GM18858 (cell line): ENCODE results near the gene IFRD1.
"Not testable (repeated sequence)": the region's sequence is repeated elsewhere in the genome, so short reads cannot be mapped to it uniquely, and the experiment has no call there.

Experiments
- ATAC-seq: cut with Tn5 transposase; IDR thresholded peaks from one replicate; pipeline ENCODE4 v1.9.1; 2021; ENCODE audit not compliant: unreplicated experiment

The IFRD1 gene

DNA sequence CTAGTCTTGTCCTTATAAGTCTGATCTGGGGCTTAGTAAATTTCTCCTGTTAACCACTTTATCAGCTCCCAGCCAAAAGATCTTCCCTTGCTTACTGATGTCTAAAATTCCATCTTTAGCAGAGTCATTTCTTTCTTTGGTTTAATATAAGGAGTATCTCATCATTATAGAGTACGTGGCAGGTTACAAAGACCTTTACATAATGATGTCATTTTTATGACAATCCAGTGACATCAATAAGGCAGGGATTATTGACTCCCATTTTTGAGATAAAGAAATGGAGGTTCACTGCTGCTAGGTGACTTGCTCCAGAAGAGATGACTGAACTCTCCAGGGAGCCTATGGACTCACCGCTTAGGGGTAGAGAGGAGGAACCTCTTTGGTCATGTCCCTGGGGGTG, 8.1 kb upstream of the IFRD1 start:
- ATAC-seq = no peak

DNA sequence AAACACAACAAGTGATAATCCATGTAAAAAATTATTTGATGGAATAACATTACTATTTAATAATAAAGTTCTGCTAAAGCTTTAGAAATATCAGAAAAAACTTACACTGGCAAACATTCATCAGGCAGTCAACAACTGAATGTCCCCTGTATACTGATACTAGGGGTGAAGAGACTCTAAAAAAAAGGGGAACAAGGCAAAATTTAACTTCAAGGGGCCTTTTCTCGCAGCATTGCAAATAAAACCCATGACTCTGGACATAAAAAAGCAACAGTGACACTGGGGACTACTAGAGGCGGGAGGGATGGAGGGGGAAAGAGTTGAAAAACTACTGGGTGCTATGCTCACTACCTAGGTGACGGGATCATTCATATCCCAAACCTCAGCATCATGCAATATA, 5.8 kb upstream of the IFRD1 start:
- no peak for ATAC-seq

DNA sequence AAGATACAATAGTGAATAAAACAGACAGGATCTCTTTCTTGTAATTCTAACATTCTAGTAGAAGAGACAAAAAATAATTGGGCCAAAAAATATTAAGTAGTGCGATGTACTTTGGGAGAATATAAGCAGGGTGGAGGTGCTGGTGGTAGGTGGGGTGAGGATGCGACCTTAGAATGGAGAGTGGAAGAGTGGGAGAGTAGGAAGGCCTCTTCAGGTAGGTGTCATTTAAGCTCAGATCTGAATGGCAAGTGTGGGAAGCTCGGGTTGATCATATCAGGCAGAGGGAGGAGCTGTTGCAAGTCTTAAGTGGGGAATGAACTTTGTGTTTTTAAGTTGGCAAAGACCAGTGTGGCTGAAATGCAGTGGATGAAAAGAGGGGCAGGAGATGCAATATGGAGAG, 3.8 kb upstream of the IFRD1 start:
- ATAC-seq = no peak

DNA sequence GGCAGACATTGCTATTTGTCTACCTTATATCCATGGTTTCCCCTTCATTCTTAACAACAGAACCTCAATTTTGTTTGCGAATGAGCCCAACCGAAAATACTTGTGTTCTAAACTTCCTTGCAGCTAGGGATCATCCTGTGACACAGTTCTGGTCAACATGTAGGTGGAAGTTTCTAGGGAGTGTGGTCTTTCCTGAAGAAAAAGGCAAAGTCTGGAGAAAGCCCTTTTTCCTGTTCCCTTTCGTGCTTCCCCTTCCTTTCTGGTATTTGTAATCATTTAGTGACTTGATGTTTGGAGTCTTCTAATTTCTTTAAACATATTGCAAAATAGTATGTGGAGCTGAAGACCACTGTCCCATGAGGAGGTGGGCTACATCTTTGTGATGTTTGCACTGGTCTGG, 2.9 kb upstream of the IFRD1 start:
- ATAC-seq = no peak

DNA sequence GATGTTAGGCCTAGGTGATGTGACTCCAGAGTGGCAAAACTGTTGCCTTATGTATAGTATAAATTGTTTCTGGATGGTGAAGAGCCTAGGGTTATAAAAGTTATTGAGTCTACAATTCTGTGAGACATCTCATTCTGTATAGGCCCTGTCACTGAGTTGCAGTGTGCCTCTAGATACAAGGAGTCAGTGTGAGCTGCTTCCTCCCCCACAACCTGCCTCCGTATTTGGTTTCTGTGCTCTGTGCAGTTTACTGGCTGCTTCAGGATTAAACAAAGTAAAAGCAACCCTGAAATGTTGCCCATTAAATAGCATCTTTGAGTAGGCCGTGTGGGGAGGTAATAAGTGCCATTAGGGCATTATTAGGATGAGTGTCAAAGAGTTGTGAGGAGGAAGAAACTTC, 1.9 kb upstream of the IFRD1 start:
- ATAC-seq = no peak

DNA sequence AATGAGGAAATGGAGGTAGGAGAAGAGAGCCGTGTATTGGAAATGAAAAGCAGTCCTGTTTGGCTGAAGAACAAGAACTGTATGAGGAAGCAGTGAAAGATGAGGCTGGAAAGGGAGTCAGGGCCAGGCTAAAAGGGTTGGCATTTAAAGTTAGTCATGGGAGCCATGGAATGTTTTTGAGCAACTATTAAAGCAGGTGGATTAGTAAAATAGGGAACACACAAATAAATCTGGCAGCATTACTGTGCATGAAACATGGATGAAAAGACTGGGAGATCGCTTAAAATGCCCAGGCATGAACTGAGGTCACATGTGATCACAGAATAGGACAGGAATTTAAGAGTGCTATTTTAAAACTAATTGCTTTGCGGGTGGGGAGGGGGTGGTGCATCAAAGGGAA, 1.4 kb upstream of the IFRD1 start:
- no peak for ATAC-seq

DNA sequence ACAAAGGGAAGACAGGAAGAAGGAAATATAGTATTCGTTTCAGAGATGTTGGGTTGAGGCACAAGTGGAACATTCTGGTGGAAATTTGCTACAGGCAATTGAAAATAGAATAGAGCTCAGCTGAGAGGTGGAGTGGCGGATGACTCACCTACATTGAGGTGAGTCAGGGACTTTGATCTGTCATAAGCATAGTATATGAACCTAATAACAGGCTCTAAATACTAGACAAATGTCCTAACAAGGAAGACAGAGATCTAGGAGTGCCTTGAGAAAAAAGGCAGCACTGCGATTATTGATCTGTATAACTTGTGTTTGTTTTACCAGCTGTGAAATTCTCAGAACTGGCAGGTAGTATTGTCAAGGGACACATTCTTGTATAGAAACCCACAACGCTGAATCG, 907 bp upstream of the IFRD1 start:
- no peak for ATAC-seq

DNA sequence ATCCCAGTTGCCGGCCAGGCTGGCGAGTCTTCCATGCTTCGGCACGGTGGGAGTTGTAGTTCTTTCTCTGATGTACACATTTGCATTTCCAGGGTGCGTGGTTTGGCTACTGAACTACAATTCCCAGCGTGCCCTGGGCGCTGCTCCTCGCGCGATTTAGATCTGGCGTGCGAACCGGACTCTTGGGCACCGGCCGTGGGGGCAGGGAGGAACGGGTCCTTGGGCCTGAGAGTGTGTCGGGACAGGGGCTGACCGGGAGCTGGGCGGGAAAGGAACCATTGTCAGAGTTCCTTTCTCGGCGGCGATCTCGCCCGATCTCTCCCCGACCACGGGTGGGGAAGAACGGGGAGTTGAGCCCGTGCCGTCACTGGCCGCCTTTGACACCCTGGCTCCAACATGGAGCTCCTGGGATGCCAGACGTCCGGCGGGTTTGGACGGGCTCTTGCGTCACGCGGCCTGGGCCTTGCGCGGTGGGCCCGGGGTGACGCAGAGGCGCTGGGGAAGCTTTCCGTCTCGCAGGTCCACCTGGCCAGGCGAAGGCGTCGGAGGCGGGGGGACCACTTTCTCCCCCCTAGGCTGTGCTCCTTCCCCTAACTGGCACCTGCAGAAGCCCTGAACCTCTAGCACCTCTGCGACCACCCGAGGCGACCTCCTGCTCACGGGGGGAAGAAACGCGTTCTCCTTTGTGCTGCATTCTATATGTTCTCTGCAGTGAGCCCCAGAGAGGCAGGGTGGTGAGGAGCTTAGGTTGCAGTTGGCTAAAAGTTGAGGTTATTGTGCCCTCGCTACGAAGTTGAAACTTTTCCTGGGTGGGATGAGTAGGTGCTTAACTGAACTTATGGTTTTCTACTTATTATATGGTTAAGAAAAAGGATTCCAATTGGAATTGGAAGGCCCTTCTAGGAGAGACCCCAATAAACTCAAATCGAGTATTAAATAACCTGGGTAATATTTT, 824 bp downstream of the IFRD1 start:
- ATAC-seq = peak; percentile 82

DNA sequence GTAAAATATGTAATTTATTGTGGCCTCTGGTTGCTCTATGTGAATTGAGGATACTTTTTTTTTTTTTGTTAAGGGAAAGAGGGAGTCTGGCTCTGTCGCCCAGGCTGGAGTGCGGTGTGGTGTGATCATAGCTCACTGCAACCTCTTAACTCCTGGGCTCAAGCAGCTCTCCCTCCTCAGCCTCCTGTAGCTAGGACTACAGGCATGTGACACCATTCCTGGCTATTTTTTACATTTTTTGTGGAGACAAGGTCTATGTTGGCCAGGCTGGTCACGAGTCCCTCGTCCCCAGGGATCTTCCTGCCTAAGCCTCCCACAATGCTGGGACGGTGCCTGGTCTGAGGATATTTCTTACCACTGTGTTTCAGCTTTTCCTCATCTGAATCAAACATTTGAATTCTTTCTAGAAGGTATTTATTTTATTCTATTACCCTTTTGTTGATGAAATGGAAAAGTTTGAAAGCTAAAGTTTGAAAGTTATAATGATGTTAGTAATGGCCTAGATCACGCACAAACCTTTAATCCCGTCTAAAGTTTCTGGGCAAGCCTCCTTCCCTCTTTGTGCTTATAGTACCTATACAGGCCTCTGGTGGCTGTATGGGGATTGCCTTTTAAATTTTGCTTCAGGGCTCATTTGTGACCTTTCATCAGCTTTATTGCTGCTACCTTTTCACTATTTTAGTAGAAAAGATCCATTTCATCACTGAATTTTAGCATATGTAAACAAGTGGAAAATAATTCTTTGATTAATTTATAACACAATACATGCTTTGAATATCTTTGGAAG, 2.0 kb downstream of the IFRD1 start:
- no peak for ATAC-seq

DNA sequence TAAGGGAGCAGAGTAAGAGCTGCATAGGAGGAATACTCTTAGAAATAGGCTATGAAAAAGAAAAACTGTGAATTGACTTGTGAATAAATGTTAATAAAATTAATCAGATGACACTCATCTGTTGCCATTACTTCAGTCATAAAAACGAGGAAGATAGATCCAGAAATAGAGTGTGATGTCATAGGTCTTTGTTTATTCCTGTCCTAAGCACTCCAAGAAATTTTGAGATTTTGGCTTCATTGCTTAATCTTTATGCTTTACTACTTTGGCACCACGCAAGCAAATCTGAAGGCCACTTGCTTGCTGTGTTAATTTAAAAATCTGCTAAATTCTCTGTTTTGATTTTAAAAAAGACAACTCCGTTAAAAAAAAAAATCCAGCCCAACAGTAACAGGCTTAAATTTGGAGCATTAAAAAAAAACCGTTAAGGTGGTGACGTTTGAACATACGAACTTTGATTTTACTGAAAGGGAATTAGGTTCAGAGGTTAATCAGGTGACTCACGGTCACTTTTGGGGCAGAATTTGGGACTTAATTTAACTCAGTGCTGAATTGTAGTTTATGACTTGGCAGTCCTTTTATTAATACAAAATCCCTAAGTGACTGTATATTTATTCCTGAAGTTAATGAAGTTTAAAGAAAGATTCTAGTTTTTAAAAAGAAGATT, 3.4 kb downstream of the IFRD1 start:
- ATAC-seq = no peak

DNA sequence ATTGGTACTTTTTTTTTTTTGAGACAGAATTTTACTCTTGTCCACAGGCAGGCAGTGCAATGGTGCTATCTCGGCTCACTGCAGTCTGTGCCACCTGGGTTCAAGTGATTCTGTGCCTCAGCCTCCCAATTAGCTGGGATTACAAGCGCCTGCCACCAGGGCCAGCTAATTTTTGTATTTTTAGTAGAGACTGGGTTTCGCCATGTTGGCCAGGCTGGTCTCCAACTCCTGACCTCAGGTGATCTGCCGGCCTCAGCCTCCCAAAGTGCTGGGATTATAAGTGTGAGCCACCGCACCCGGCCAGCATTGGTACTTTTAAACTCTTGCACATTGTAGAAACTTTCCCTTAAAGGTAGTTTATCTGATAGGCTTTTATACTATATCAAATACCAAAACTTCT, 3.9 kb downstream of the IFRD1 start:
- ATAC-seq = not testable (repeated sequence)

DNA sequence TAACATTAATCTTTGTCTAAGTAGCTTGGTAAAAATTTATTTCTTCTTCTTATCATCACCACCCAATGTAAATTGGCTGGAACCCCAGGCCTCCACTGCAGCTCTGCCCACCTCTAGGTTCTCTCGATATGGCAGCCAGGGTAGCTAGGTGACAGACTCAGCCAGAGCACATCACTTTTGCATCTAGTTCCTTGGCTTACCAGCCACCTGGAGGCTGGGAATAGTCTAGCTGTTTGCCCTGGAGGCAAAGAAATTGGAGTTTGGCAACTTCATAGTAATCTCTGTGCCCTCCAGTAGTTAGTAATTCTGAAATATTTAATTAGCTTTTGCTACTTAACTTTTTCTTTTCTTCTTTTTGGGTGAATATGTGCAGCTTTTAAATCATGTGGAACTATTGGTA, 9.4 kb downstream of the IFRD1 start:
- ATAC-seq = no peak

DNA sequence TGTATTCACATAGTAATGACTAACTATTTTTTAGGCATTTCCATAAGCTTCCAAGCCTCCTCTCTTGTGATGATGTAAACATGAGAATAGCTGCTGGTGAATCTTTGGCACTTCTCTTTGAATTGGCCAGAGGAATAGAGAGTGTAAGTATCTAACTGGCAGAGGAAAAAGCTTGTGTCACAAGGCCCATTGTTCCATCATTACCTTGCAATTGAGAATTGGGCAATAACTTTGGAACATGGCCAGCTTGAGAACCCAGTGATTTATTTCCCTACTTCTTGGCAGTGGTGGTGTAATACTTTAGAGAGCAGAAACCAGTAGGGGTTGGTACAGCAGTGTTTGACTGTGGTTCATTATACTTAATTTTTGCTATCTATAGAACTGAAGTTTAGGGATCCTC, 12.0 kb downstream of the IFRD1 start:
- no peak for ATAC-seq

DNA sequence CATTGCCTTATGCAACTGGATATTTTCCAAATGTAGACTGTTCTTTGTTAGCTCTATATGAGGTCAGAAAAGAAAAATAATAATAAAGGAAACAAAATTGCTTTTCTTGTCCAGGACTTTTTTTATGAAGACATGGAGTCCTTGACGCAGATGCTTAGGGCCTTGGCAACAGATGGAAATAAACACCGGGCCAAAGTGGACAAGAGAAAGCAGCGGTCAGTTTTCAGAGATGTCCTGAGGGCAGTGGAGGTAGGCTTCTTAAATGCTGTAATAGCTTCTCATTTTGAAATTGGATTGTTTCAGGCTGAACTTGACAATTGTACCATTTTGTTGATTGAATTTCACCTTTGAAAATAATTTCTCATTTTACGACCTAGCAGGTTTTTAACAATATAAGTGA, 17.6 kb downstream of the IFRD1 start:
- no peak for ATAC-seq

DNA sequence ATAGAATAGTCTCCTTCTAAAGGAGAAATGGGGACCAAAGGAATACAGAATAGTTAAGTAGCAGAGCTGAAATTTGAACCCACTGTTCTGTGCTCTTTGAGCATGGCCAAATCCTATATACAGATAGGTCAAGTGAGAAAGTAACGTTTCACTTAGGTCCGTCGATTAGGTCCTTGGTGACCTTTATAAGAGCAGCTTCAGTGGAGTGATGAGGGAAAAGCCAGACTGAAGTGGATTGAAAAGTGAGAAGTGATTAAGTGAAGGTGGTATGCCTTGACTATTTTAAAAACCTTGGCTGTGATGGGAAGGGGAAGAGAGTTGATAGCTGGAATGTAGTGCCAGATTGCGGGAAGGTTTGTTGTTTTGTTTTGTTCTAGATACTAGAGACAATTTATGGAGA, 19.9 kb downstream of the IFRD1 start:
- no peak for ATAC-seq

DNA sequence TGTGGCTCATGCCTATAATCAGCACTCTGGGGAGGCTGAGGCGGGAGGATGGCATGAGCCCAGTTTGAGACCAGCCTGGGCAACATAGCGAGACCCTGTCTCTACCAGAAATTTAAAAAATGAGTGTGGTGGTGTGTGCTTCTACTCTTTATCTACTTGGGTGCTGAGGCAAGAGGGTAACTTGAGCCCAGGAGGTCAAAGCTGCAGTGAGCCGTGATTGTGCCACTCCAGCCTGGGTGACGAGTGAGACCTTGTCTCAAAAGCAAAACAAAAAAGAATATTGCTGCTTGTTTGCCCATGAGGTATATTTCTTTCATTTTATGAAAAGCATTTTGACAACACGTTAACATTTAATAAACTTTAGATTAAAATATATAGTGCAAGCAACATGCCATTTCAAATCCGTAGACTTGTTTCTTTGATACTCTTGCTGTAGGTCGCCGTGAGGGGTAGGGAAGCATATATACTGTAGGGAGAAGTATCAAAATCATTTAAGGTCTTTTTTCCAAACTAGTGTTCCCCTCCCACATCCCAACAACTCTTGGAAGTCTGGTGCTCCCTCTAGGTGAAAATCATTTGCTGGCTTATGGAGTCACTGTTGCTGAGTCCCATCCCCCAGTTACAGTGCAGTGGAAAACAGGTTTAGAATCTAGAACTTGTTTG, 26.3 kb downstream of the IFRD1 start:
- no peak for ATAC-seq

DNA sequence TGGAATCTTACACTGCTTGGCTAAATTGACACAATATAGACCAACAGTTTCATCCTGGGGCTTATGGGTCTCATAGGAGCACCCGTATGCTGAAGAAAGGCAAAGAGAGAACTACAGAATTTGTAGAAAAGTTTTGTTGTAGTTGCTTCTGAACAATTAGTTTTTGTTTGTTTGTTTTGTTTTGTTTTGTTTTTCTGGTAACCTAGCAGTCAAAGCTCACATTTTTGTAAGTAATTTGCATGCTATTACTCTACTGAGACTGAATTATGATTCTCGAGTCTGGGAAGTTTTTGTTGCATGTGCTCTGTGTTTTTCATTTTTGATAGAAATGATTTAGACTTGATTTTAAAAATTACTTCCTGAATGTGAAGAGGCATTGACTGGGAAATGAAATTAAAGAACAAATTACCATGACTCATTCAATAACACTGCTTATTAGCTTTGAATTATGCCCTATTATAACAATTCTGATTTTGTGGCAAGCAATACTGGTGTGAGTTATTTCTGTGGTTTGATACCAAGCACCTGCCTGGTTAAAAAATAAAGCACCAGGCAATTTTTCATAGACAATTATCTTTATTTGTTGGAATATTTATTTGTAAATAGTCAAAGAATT, 31.0 kb downstream of the IFRD1 start:
- no peak for ATAC-seq

DNA sequence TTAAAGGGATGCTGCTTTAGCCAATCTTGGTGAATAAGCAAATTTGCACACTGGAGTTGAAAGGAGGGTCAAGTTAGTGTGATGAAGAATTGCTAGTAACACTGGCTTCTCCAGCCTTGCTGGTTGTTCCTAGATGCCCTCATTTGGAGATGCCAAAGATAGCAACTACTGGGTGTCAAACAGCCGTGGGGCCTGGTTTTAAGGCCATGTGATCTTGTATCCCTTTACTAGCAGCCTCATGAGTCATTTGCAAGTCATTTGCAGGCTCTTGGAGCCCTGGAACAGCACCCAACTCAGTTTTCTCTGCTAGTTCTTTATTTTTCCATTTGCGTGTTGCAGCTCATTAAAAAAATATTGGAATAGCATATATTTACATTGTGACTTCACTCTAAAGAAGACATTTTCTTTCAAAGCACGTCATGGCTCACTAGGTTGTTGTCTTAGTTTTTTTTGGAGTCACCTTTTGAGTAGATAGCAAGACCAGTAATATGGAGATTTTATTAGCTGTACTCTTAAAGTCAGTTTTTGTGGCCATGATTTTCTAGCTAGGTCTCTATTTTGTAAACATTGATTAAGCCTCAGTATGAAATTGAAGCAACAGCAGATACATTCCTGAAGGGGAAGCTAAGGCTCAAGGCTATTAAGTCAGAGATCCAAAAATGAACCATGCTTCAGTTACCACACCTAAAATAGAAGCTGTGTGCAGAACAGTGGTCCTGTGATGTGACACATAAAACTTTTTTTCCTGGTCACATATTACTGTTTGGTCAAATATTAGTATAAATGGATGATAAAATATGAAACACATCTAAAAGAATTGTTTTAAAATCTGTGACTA, 31.8 kb downstream of the IFRD1 start:
- ATAC-seq = no peak

DNA sequence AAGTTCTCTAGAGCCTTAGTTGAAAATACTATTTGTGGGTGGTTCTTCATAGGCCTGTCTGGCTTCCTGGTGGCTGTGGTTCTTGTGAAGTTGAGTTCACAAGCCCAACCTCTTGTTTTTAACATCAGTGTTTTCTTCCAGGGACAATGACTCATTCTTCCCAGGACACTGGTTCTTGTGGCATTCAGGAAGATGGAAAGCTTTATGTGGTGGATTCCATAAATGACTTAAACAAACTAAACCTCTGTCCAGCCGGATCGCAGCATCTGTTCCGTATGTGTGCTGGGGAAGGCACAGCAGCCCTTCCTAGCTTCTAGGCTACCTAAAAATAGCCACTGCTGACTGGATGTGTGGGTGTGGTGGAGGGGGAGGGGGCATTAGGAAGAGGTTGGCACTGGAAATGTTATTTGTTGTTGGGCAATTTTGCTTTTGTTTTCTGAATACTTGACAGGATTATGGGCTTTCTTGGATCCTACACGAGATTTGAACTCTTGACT, 34.5 kb downstream of the IFRD1 start:
- ATAC-seq = no peak

DNA sequence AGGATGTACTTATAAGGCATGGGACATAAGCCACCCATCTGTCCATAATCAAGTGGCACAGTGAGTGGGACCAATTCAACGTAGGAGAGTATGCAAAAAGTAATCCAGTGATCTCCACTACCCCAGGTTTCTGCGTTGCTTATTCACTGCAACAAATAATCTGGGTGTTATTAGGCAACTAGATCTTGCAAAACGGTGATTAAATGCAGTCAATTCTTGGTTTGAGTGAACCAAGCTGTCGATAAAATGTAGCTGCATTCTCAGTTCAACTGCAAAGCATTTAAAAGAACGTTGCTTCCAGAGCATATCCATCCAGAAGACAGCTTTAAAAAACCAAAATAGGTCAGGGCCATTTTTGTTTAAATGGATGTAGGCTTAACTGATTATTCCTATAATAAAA, 35.5 kb downstream of the IFRD1 start:
- no peak for ATAC-seq
